Measurements from ENCODE around the gene ILDR2.

ILDR2 gene, protein sequence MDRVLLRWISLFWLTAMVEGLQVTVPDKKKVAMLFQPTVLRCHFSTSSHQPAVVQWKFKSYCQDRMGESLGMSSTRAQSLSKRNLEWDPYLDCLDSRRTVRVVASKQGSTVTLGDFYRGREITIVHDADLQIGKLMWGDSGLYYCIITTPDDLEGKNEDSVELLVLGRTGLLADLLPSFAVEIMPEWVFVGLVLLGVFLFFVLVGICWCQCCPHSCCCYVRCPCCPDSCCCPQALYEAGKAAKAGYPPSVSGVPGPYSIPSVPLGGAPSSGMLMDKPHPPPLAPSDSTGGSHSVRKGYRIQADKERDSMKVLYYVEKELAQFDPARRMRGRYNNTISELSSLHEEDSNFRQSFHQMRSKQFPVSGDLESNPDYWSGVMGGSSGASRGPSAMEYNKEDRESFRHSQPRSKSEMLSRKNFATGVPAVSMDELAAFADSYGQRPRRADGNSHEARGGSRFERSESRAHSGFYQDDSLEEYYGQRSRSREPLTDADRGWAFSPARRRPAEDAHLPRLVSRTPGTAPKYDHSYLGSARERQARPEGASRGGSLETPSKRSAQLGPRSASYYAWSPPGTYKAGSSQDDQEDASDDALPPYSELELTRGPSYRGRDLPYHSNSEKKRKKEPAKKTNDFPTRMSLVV

DNA sequence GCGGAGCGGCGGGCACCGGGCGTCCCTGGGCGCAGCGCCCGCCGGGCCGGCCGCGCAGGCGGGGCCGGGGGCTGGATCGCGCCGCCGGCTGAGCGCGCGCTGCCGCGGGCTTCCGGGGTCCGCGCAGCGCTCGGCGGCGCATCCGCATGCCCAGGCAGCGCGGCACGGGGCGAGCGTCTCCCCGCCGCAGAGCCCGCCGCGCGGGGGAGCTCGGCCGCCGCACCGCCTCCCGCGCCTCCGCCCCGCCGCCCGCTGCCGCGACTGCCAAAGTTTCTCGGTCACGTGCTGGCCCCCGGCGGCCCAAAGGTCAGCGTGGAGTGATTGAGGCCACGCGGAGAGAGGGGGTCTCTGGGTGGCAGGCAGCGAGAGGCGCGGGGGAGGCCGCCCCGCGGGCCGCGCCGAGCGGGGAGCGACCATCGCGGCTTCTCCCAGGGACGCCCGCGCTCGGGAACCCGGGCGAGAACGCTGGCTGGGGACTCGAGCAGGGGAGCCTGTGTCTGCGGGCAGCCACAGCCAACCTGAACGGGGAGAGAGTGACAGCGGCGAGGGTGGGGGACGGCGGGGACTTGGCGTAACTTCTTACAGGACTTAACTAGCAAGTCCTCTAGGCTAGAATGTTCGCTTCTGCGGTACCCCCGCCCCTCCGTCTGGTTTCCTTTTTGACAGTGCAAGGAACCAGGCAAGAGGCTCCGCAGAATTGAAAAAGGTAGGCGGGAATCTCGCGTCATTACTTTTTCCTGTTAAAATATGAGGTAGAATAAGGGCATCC lies at the start of gene ILDR2:
Gene ILDR2 (minus strand): TSS at position 180 of the 769 bp plus-strand sequence. CDS start 272 bp downstream, outside the sequence.
- TF ChIP-seq, protein P1, sequence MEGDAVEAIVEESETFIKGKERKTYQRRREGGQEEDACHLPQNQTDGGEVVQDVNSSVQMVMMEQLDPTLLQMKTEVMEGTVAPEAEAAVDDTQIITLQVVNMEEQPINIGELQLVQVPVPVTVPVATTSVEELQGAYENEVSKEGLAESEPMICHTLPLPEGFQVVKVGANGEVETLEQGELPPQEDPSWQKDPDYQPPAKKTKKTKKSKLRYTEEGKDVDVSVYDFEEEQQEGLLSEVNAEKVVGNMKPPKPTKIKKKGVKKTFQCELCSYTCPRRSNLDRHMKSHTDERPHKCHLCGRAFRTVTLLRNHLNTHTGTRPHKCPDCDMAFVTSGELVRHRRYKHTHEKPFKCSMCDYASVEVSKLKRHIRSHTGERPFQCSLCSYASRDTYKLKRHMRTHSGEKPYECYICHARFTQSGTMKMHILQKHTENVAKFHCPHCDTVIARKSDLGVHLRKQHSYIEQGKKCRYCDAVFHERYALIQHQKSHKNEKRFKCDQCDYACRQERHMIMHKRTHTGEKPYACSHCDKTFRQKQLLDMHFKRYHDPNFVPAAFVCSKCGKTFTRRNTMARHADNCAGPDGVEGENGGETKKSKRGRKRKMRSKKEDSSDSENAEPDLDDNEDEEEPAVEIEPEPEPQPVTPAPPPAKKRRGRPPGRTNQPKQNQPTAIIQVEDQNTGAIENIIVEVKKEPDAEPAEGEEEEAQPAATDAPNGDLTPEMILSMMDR (IDR thresholded peaks at IDR 0.05; ENCODE audit: low read depth, low read length, missing control alignments): no peak
- no peak for DNase-seq (ENCODE audit: extremely low read depth, low read depth)
- H3K4me3 ChIP-seq (replicated peaks; ENCODE audit: low read depth, low read length): peak within 1 kb of the TSS; percentile 44

GRCh38 chr1:167022384-167022783 lies 47.0 kb upstream of the ILDR2 start:
- TF ChIP-seq, protein P1 (IDR thresholded peaks at IDR 0.05; ENCODE audit: low read depth, low read length, missing control alignments): no peak
- no peak for DNase-seq (ENCODE audit: extremely low read depth, low read depth)
- no peak overlapping the region for H3K4me3 ChIP-seq (replicated peaks; ENCODE audit: low read depth, low read length)

- DNase-seq (ENCODE audit: extremely low read depth, low read depth): no peak
- TF ChIP-seq, protein P1 (IDR thresholded peaks at IDR 0.05; ENCODE audit: low read depth, low read length, missing control alignments): no peak
- H3K4me3 ChIP-seq (replicated peaks; ENCODE audit: low read depth, low read length): no peak overlapping the region
Measured at GRCh38 chr1:167016100-167016750, 40.9 kb upstream of the ILDR2 start.

GRCh38 chr1:167013108-167013929 lies 38.0 kb upstream of the ILDR2 start:
- H3K4me3 ChIP-seq (replicated peaks; ENCODE audit: low read depth, low read length): no peak overlapping the region
- DNase-seq (ENCODE audit: extremely low read depth, low read depth): no peak
- TF ChIP-seq, protein P1 (IDR thresholded peaks at IDR 0.05; ENCODE audit: low read depth, low read length, missing control alignments): no peak

DNA sequence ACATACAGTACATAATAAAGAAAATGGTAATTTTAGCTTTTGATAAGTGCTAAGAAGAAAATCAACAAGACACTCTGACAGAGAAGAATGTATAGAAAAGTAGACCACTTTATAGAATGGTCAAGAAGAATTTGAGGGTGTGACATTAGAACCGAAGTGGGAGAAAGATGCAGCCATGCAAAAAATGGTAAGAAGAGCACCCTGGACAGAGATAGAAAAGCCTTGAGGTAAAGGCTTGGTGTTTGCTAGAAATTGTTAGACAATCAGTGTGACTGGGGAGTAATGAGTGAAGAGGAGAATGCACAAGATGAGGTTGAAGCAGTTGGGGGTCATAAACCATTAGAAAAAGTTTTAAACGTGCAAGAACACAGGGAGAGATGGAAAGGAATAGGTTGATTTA lies 37.2 kb upstream of the ILDR2 start:
- TF ChIP-seq, protein P1 (IDR thresholded peaks at IDR 0.05; ENCODE audit: low read depth, low read length, missing control alignments): no peak
- no peak for DNase-seq (ENCODE audit: extremely low read depth, low read depth)
- no peak overlapping the region for H3K4me3 ChIP-seq (replicated peaks; ENCODE audit: low read depth, low read length)

Data from HFF-Myc (cell line).